Stimulated activated CD4-positive, alpha-beta T cell treated with anti-CD3 and anti-CD28 coated beads, Interleukin-15, amount 100 ng/mL, for 24 hours (primary cell): ENCODE measurements around the gene IGSF6.

ENCODE experiments used
- DNase-seq: peaks from one replicate; pipeline ENCODE4 v3.0.0-alpha.2; 2020

The IGSF6 gene

GRCh38 chr16:21598701-21599121 lies 53.7 kb downstream of the IGSF6 start:
- peak; percentile 33 for DNase-seq

DNA sequence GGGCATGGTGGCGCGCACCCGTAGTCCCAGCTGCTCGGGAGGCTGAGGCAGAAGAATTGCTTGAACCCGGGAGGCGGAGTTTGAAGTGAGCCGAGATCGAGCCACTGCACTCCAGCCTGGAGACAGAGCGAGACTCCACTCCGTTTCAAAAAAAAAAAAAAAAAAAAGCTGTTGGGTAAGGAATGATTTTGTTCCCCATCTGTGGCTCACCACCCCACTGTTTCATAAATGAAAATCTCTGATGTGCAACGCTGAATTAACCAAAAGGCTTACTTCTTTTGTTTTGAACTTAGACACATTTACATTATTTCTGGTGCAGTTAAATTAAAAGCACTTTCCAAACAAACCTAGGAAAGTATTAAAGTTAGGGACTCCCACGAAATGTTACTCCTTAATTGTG lies 54.2 kb downstream of the IGSF6 start:
- no peak for DNase-seq

GRCh38 chr16:21597561-21598030 lies 54.8 kb downstream of the IGSF6 start:
- DNase-seq: no peak

DNA sequence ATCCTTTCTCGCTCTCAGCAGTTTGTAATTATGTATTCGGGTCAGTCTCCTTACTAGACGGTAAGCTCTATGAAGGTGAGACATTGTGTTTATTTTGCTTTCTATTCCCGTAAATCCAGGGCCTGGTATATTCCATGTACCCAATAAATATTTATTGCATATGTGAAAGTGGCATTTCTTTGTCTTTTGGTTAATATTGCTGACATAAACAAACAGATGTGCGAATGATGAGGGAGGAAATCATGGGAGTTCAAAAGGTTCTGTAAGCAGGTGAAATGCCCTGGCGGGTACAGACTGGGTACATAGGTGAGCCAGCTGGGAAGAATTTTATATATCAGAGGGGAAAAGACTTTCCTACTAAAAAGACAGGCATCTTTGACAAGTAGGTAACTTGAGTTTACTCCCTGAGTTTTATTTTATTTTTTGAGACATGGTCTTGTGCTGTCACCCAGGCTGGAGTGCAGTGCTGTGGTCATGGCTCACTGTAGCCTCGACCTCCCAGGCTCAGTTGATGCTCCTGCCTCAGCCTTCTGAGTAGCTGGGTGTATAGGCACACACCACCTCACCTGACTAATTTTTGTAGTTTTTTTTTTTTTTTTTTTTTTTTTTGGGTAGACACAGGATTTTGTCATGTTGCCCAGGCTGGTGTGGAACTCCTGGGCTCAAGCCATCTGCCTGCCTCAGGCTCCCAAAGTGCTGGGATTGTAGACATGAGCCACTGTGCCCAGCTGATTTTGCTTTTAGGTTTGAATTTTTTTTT lies 58.7 kb downstream of the IGSF6 start:
- DNase-seq: no peak

- DNase-seq: no peak
Observed at GRCh38 chr16:21592191-21592590, 60.2 kb downstream of the IGSF6 start.

GRCh38 chr16:21590796-21591195 lies 61.6 kb downstream of the IGSF6 start:
- DNase-seq: no peak

- DNase-seq: no peak
Observed at GRCh38 chr16:21590287-21590686, 62.1 kb downstream of the IGSF6 start.

- DNase-seq: no peak
Observed at GRCh38 chr16:21589551-21589950, 62.9 kb downstream of the IGSF6 start.
